PC-9 (cell line): ENCODE measurements around the gene KPNB1.

Source experiments
- EZH2 ChIP-seq: fragments of 200-600 bp; sonication (generic); IDR thresholded peaks from 2 replicates; pipeline ENCODE4 v1.8.0; 2017; ENCODE audit warnings: antibody characterized with exemption, low read depth
- TF ChIP-seq, protein P1 (sequence below): fragments of 200-600 bp; sonication (generic); conservative IDR thresholded peaks from 2 replicates; pipeline ENCODE4 v1.6.1; 2017; ENCODE audit warnings: mixed run types, antibody characterized with exemption, mild to moderate bottlenecking, moderate library complexity

DNA sequence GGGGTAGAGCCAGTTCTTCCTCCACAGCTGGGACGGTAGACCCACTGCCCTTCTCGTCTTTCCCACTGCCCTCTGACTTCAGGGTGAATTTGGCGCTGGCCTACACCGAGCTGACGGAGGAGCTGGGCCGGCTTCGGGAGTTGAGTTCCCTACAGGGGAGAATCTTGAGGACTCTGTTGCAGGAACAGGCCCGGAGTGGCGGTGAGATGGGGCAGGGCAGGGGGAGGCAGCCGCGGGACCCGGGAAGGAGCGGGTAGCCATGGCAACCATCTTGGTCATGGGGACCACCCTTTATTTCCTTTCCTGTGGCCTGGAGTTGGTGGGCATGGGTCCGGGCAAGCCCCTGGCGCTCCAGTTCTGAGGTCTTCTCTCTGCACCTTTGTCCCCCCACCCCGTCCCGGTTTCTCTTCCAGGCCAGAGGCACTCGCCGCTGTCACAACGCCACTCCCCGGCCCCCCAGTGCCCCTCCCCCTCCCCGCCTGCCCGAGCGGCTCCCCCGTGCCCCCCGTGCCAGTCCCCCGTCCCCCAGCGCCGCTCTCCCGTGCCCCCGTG lies 58.7 kb downstream of the KPNB1 start:
- TF ChIP-seq, protein P1, sequence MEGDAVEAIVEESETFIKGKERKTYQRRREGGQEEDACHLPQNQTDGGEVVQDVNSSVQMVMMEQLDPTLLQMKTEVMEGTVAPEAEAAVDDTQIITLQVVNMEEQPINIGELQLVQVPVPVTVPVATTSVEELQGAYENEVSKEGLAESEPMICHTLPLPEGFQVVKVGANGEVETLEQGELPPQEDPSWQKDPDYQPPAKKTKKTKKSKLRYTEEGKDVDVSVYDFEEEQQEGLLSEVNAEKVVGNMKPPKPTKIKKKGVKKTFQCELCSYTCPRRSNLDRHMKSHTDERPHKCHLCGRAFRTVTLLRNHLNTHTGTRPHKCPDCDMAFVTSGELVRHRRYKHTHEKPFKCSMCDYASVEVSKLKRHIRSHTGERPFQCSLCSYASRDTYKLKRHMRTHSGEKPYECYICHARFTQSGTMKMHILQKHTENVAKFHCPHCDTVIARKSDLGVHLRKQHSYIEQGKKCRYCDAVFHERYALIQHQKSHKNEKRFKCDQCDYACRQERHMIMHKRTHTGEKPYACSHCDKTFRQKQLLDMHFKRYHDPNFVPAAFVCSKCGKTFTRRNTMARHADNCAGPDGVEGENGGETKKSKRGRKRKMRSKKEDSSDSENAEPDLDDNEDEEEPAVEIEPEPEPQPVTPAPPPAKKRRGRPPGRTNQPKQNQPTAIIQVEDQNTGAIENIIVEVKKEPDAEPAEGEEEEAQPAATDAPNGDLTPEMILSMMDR, result no peak
- no peak for TF ChIP-seq EZH2
